Endothelial cell of umbilical vein (primary cell): ENCODE measurements around the gene ENO2. TPM values are rescaled to one million over a fixed set of nuclear protein-coding genes. Genes with fewer than 3 reads are reported as not detected.

Experiments
- BruUV-seq: library from RNA; stranded (reverse); fragments of 400-500 nt; replicated peaks from 2 replicates; lab custom pipeline; 2021; lab: Mats Ljungman, UMichigan
- CTCF ChIA-PET: fragments of 300-600, 350-600 bp; sonication (Branson Sonifier 250); formaldehyde crosslinking; loops from one replicate; lab custom pipeline; 2021; ENCODE audit warnings: antibody characterized with exemption, inconsistent platforms; lab: Charles Lee
- POLR2A ChIA-PET: fragments of 300-600, 350-600 bp; sonication (Branson Sonifier 250); formaldehyde crosslinking; loops from one replicate; lab custom pipeline; 2021; ENCODE audit warnings: antibody characterized with exemption, inconsistent platforms; lab: Charles Lee
- DNase-seq: peaks from one replicate; pipeline ENCODE4 v3.0.0-alpha.2; 2011; ENCODE audit warnings: low read depth, low spot score
- FAIRE-seq: peaks from 2 replicates; lab custom pipeline; 2011; peaks lifted over from hg19 to GRCh38; lab: Jason Lieb, UNC
- H2AFZ ChIP-seq: 2 replicates; pipeline ENCODE4 v1.6.0; 2012; ENCODE audit warnings: low read depth, low read length, control low read depth, inconsistent platforms
- H3K27ac ChIP-seq: 2 replicates; pipeline ENCODE4 v1.5.1; 2011; ENCODE audit warnings: low read depth, mild to moderate bottlenecking, control low read depth, low read length, moderate library complexity; ENCODE audit not compliant: insufficient read depth
- H3K27me3 ChIP-seq, 2 experiments: 2 replicates each; pipeline versions ENCODE4 v1.6.0 to v1.6.1; 2011; ENCODE audit warnings: low read length in 2 of 2, mixed read lengths in 1 of 2; ENCODE audit not compliant: control insufficient read depth in 2 of 2, insufficient read depth in 2 of 2
- H3K36me3 ChIP-seq, 2 experiments: 2 replicates in 1 of 2; 3 replicates in 1 of 2; pipeline ENCODE4 v1.5.1; 2011; ENCODE audit warnings: low read length in 2 of 2, mild to moderate bottlenecking in 1 of 2, moderate library complexity in 1 of 2; ENCODE audit not compliant: control insufficient read depth in 2 of 2, insufficient read depth in 2 of 2; ENCODE audit errors: extremely low read depth in 1 of 2
- H3K4me1 ChIP-seq: 3 replicates; pipeline ENCODE4 v1.5.1; 2011; ENCODE audit warnings: mild to moderate bottlenecking, low read length; ENCODE audit not compliant: control insufficient read depth, insufficient read depth; ENCODE audit errors: extremely low read depth
- H3K4me2 ChIP-seq: 2 replicates; pipeline ENCODE4 v1.6.1; 2011; ENCODE audit warnings: low read length, control low read depth, mixed read lengths; ENCODE audit not compliant: insufficient read depth
- H3K4me3 ChIP-seq, 3 experiments: fragments of 200-600 bp in 1 of 3; sonication (generic), shearing (Covaris generic) in 1 of 3; replicated peaks in 1 of 3; 2 replicates each; pipeline ENCODE4 v1.5.1; 2011 to 2016; ENCODE audit warnings: control low read depth in 3 of 3, low read length in 3 of 3, mild to moderate bottlenecking in 2 of 3, inconsistent platforms in 1 of 3, low read depth in 1 of 3, moderate library complexity in 1 of 3; ENCODE audit not compliant: insufficient read depth in 1 of 3
- H3K79me2 ChIP-seq: 2 replicates; pipeline ENCODE4 v1.6.0; 2012; ENCODE audit warnings: low read length, inconsistent platforms; ENCODE audit not compliant: control insufficient read depth, insufficient read depth
- H3K9ac ChIP-seq: replicated peaks from 2 replicates; pipeline ENCODE3; 2011; ENCODE audit warnings: low read length, control low read depth; ENCODE audit not compliant: insufficient read depth; ENCODE audit errors: extremely low read depth
- H3K9me1 ChIP-seq: replicated peaks from 3 replicates; pipeline ENCODE4 v1.6.0; 2011; ENCODE audit warnings: mild to moderate bottlenecking, low read length; ENCODE audit not compliant: control insufficient read depth, insufficient read depth; ENCODE audit errors: extremely low read depth
- H3K9me3 ChIP-seq: replicated peaks from 2 replicates; pipeline ENCODE4 v1.5.1; 2012; ENCODE audit warnings: low read length, inconsistent platforms; ENCODE audit not compliant: control insufficient read depth, insufficient read depth
- H4K20me1 ChIP-seq: replicated peaks from 2 replicates; pipeline ENCODE3; 2011; ENCODE audit warnings: mild to moderate bottlenecking, low read length; ENCODE audit not compliant: control insufficient read depth, insufficient read depth; ENCODE audit errors: extremely low read depth
- EZH2 ChIP-seq: IDR thresholded peaks from 2 replicates; pipeline ENCODE4 v1.6.1; 2012; ENCODE audit warnings: borderline replicate concordance, low read depth, mild to moderate bottlenecking, moderate library complexity, low read length, inconsistent platforms; ENCODE audit not compliant: severe bottlenecking
- FOS ChIP-seq: IDR thresholded peaks from 2 replicates; pipeline ENCODE4 v1.6.1; 2011; ENCODE audit warnings: mild to moderate bottlenecking, low read length, moderate library complexity, borderline replicate concordance; ENCODE audit not compliant: insufficient read depth
- GATA2 ChIP-seq: IDR thresholded peaks from 2 replicates; pipeline ENCODE4 v1.7.0; 2011; ENCODE audit warnings: low read depth, mild to moderate bottlenecking, moderate library complexity, mixed read lengths, low read length; ENCODE audit not compliant: insufficient read length, insufficient read depth
- JUN ChIP-seq: IDR thresholded peaks from 2 replicates; pipeline ENCODE4 v1.6.1; 2011; ENCODE audit warnings: borderline replicate concordance, low read depth; ENCODE audit not compliant: insufficient read length, insufficient read depth
- MYC ChIP-seq: IDR thresholded peaks from one replicate; pipeline ENCODE4 v1.6.1; 2011; ENCODE audit warnings: mild to moderate bottlenecking, low read depth, low read length
- POLR2A ChIP-seq: IDR thresholded peaks from 2 replicates; pipeline ENCODE4 v1.6.1; 2012; ENCODE audit warnings: low read depth, mild to moderate bottlenecking, control low read depth, low read length
- POLR2AphosphoS5 ChIP-seq: IDR thresholded peaks from 2 replicates; pipeline ENCODE4 v1.6.1; 2012; ENCODE audit warnings: low read depth, mild to moderate bottlenecking, control low read depth, low read length, moderate library complexity; ENCODE audit not compliant: insufficient read depth
- dilution Hi-C: fragments of 300-500 bp; cut with MboI; formaldehyde crosslinking; loops from one replicate; pipeline ENCODE4 v1.15.0; 2019; ENCODE audit warnings: low sequenced_read_pairs; ENCODE audit not compliant: extremely low pct_ligation_motif_present
- intact Hi-C: fragments of 100-400 bp; cut with micrococcal nuclease; formaldehyde crosslinking; loops from one replicate; pipeline ENCODE4 v1.10.0; 2022
- polyA plus RNA-seq, 4 experiments: library from polyadenylated mRNA; depleted of rRNA in 3 of 4; stranded (reverse) in 3 of 4; unstranded in 1 of 4; fragments of >200 nt; gene quantifications; 2 replicates each; pipeline versions ENCODE4 v1.2.1 to v1.2.3, GENCODE V29; 2011 to 2012; ENCODE audit warnings: missing spikeins in 1 of 4
- total RNA-seq: library from RNA; stranded (reverse); gene quantifications from 2 replicates; pipeline ENCODE4 v1.2.3, GENCODE V29; 2021
- TF ChIP-seq, protein P1 (sequence below): IDR thresholded peaks from 2 replicates; pipeline ENCODE4 v1.6.1; 2011; ENCODE audit not compliant: insufficient read depth, insufficient read length
- TF ChIP-seq, protein P2 (sequence below), 2 donors: IDR thresholded peaks; 1 replicate in 1 of 2; 2 replicates in 1 of 2; pipeline ENCODE4 v1.5.1; 2011; ENCODE audit warnings: low read length in 2 of 2, mild to moderate bottlenecking in 2 of 2, moderate library complexity in 2 of 2, control low read depth in 1 of 2, inconsistent platforms in 1 of 2, low read depth in 1 of 2; ENCODE audit not compliant: insufficient read depth in 1 of 2; ENCODE audit errors: extremely low read depth in 1 of 2

The ENO2 gene
- total and polyA plus RNA-seq, 2 donors (not counting 3 experiments of a cell fraction or from before 2014, with no cell fraction given) = 11.4 to 18.6 TPM

DNA sequence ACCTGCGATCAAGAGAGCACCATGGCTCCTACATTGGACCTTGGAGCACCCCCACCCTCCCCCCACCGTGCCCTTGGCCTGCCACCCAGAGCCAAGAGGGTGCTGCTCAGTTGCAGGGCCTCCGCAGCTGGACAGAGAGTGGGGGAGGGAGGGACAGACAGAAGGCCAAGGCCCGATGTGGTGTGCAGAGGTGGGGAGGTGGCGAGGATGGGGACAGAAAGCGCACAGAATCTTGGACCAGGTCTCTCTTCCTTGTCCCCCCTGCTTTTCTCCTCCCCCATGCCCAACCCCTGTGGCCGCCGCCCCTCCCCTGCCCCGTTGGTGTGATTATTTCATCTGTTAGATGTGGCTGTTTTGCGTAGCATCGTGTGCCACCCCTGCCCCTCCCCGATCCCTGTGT, 27.4 kb downstream of the ENO2 start:
- Histone ChIP-seq H3K9me3 (no peaks in the 10 kb centered on the region), H3K27ac (no peak overlapping the region), H3K27me3 (no peaks in the 10 kb centered on the region), H3K9ac (no peak overlapping the region), H3K79me2 (no peaks in the 10 kb centered on the region), H3K4me3 (no peak overlapping the region), H3K36me3 (peaks cover 0 to 18% of the 10 kb centered on the region in 2 experiments), H3K4me2 (no peak overlapping the region), H3K9me1 (no peaks in the 10 kb centered on the region), H4K20me1 (no peaks in the 10 kb centered on the region), H2AFZ (no peak overlapping the region), H3K4me1 (peaks cover 18% of the 10 kb centered on the region)
- no peak for DNase-seq
- no TSS peak for BruUV-seq
- ChIA-PET POLR2A (interaction anchor here (0.9 kb wide), 1 partner anchor 16 kb away, joined by 3 read pairs; no protein-coding TSS in a partner anchor), CTCF (interaction anchor here (1.2 to 3.4 kb wide), 3 partner anchors 16 to 72 kb away, joined by 4 to 38 read pairs (median 5); partner anchors contain the start of gene SPSB2)
- no peak for FAIRE-seq
- intact Hi-C loops (no loop called here), dilution Hi-C loops (no loop called here)
- TF ChIP-seq MYC (no peak), POLR2A (no peak), GATA2 (no peak), JUN (no peak), EZH2 (no peak), FOS (no peak), POLR2AphosphoS5 (no peak)
- TF ChIP-seq, protein P1, sequence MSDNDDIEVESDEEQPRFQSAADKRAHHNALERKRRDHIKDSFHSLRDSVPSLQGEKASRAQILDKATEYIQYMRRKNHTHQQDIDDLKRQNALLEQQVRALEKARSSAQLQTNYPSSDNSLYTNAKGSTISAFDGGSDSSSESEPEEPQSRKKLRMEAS = no peak
- TF ChIP-seq, protein P2, sequence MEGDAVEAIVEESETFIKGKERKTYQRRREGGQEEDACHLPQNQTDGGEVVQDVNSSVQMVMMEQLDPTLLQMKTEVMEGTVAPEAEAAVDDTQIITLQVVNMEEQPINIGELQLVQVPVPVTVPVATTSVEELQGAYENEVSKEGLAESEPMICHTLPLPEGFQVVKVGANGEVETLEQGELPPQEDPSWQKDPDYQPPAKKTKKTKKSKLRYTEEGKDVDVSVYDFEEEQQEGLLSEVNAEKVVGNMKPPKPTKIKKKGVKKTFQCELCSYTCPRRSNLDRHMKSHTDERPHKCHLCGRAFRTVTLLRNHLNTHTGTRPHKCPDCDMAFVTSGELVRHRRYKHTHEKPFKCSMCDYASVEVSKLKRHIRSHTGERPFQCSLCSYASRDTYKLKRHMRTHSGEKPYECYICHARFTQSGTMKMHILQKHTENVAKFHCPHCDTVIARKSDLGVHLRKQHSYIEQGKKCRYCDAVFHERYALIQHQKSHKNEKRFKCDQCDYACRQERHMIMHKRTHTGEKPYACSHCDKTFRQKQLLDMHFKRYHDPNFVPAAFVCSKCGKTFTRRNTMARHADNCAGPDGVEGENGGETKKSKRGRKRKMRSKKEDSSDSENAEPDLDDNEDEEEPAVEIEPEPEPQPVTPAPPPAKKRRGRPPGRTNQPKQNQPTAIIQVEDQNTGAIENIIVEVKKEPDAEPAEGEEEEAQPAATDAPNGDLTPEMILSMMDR (IDR thresholded peaks at IDR 0.05; ENCODE audit: extremely low read depth in 1 of 2, insufficient read depth in 1 of 2, low read depth in 1 of 2, low read length in 2 of 2) = no peak
